Omental fat pad (tissue), 4 donors: Measurements from ENCODE around the gene ARHGAP26. TPM values are rescaled to one million over a fixed set of nuclear protein-coding genes. Genes with fewer than 3 reads are reported as not detected.
"Not testable (repeated sequence)": the region's sequence is repeated elsewhere in the genome, so short reads cannot be mapped to it uniquely, and the experiment has no call there.

ENCODE experiments used
- ATAC-seq: fragments of 150-250 bp; one replicate; pipeline ENCODE4 v1.9.1; 2016; ENCODE audit warnings: mild to moderate bottlenecking, moderate library complexity; ENCODE audit not compliant: low FRiP score
- DNase-seq: peaks from one replicate; pipeline ENCODE4 v3.0.0-alpha.2; 2019; ENCODE audit warnings: low spot score
- CTCF ChIP-seq, 3 donors: fragments of 450-650 bp; IDR thresholded peaks; one replicate each; pipeline ENCODE4 v1.5.1; 2016 to 2017; ENCODE audit warnings: antibody characterized with exemption in 3 of 3, mild to moderate bottlenecking in 3 of 3, moderate library complexity in 2 of 3
- total RNA-seq, 4 donors: library from RNA; depleted of rRNA; stranded (reverse); fragments of >200 nt; gene quantifications; one replicate each; pipeline ENCODE4 v1.1.0, GENCODE V29; 2016

The ARHGAP26 gene
- total RNA-seq, 4 donors from 2014 or later: 40.4 to 134 (median 63.6) TPM

GRCh38 chr5:142946547-142947426, 176.6 kb downstream of the ARHGAP26 start:
- TF ChIP-seq CTCF (IDR thresholded peaks at IDR 0.05): no peak
- no peak for ATAC-seq
- DNase-seq: no peak

DNA sequence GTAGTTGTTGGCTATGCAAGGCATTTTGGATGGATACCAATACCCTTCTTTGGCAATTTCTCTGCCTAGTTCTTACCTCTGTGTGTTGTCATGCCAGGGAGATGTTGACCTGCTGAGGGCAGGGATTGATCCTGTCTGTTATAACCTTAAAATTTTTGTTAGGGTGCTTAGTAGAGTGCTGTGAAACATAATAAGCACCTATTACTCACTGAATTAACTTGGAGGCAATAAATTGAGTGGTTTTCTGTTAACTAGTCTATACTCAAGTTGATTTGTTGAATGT, 177.2 kb downstream of the ARHGAP26 start:
- ATAC-seq: no peak
- TF ChIP-seq CTCF (IDR thresholded peaks at IDR 0.05): no peak

DNA sequence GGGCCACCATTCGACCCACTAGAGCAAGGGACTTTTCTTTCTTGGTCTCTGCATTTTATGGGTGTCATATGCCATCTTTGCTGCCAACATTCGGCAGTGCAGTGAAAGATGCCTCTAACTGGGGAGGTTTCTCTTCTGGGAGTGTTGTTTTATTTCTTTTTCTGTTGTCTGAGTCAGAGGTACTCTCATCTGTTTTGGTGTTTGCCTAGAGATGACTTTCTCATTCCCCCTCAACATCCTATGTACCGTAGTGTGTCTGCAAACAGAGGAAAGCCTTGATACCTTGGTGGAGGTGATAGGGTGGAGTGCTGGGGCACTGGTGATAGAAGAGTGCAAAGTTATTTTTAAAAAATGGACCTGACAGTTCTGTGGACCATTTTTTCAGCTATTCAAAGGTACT, 182.1 kb downstream of the ARHGAP26 start:
- no peak for DNase-seq
- no peak for TF ChIP-seq CTCF (IDR thresholded peaks at IDR 0.05)
- no peak for ATAC-seq

More for the DNA sequence above, 177.2 kb downstream of the ARHGAP26 start:
- DNase-seq: no peak

- DNase-seq, ATAC-seq: not testable (repeated sequence)
Observed at GRCh38 chr5:142952871-142953270, 182.7 kb downstream of the ARHGAP26 start.

GRCh38 chr5:142954455-142954854, 184.3 kb downstream of the ARHGAP26 start:
- TF ChIP-seq CTCF (IDR thresholded peaks at IDR 0.05): no peak
- ATAC-seq: no peak
- DNase-seq: no peak

DNA sequence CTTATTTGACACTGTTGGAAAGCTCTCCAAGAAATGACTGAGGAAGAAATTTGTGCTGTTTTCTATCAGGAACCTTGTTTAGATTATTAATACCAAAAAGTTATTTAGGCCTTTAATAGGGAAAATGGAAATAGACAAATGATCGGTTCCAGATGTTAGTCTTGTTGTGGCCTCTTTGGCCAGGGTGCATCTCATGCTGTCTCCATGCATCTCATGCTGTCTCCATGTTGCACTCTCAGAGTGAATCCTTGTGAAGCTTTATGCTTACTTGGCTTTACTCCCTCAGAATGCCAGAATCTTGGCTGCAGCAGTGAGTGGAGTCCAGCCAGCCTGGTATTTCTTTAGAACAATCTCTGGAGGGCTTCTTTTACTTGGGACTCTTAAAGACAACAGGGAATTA, 185.5 kb downstream of the ARHGAP26 start:
- no peak for DNase-seq
- TF ChIP-seq CTCF (IDR thresholded peaks at IDR 0.05): no peak
- no peak for ATAC-seq

GRCh38 chr5:142957528-142957927, 187.4 kb downstream of the ARHGAP26 start:
- DNase-seq (no peak), ATAC-seq (no peak)
- TF ChIP-seq CTCF (IDR thresholded peaks at IDR 0.05): no peak
